Brain microvascular endothelial cell (primary cell): ENCODE data around the gene HDGFL2.

Source experiments
- DNase-seq: peaks from one replicate; pipeline ENCODE4 v3.0.0-alpha.2; 2020
- H3K27ac ChIP-seq: fragments of 250-450 bp; sonication (Bioruptor Pico); 2 replicates; pipeline ENCODE4 v1.5.1; 2020; ENCODE audit warnings: mild to moderate bottlenecking, moderate library complexity
- H3K27me3 ChIP-seq: fragments of 250-450 bp; sonication (Bioruptor Pico); replicated peaks from 2 replicates; pipeline ENCODE4 v1.5.1; 2020; ENCODE audit warnings: mild to moderate bottlenecking
- H3K36me3 ChIP-seq: fragments of 250-450 bp; sonication (Bioruptor Pico); replicated peaks from 2 replicates; pipeline ENCODE4 v1.5.1; 2020; ENCODE audit warnings: mild to moderate bottlenecking
- H3K4me3 ChIP-seq: 2 replicates; pipeline ENCODE4 v1.5.1; 2011; ENCODE audit warnings: low read depth, mild to moderate bottlenecking, control low read depth, low read length, moderate library complexity
- CTCF ChIP-seq: IDR thresholded peaks from 2 replicates; pipeline ENCODE4 v1.5.1; 2011; ENCODE audit warnings: low read depth, mild to moderate bottlenecking, moderate library complexity, low read length, control low read depth, inconsistent platforms; ENCODE audit errors: missing control alignments
- in situ Hi-C: cut with HindIII; loops from 2 replicates; pipeline ENCODE4 v1.10.0; 2017; ENCODE audit warnings: low sequenced_read_pairs, low pct_ligation_motif_present

Gene HDGFL2

GRCh38 chr19:4488496-4488895 is 16.4 kb downstream of the HDGFL2 start:
- TF ChIP-seq CTCF = no peak
- no peak overlapping the region for H3K27ac ChIP-seq
- peaks cover 49% of the 10 kb centered on the region for H3K36me3 ChIP-seq
- in situ Hi-C loops = no loop called here
- H3K27me3 ChIP-seq = no peaks in the 10 kb centered on the region
- no peak for DNase-seq
- no peak overlapping the region for H3K4me3 ChIP-seq

GRCh38 chr19:4491446-4491845 is 19.3 kb downstream of the HDGFL2 start:
- no peak overlapping the region for H3K27ac ChIP-seq
- no peak for DNase-seq
- H3K27me3 ChIP-seq = no peaks in the 10 kb centered on the region
- H3K36me3 ChIP-seq = peaks cover 70% of the 10 kb centered on the region
- H3K4me3 ChIP-seq = no peak overlapping the region
- TF ChIP-seq CTCF = no peak
- in situ Hi-C loops = no loop called here

- no peaks in the 10 kb centered on the region for H3K27me3 ChIP-seq
- no peak overlapping the region for H3K4me3 ChIP-seq
- TF ChIP-seq CTCF = no peak
- H3K36me3 ChIP-seq = peaks cover 71% of the 10 kb centered on the region
- no peak overlapping the region for H3K27ac ChIP-seq
- in situ Hi-C loops = no loop called here
- DNase-seq = no peak
These were observed 20.4 kb downstream of the HDGFL2 start for GRCh38 chr19:4492337-4493103.

- no peak for TF ChIP-seq CTCF
- no peak for DNase-seq
- Histone ChIP-seq H3K36me3 (peaks cover 79% of the 10 kb centered on the region), H3K27ac (no peak overlapping the region), H3K4me3 (no peak overlapping the region), H3K27me3 (no peaks in the 10 kb centered on the region)
- in situ Hi-C loops = no loop called here
These were observed 21.2 kb downstream of the HDGFL2 start for GRCh38 chr19:4493104-4493928.

GRCh38 chr19:4493929-4494690 is 22.0 kb downstream of the HDGFL2 start:
- in situ Hi-C loops = no loop called here
- Histone ChIP-seq H3K36me3 (peaks cover 79% of the 10 kb centered on the region), H3K4me3 (no peak overlapping the region), H3K27ac (no peak overlapping the region), H3K27me3 (no peaks in the 10 kb centered on the region)
- DNase-seq = no peak
- TF ChIP-seq CTCF = no peak
